Posterior vena cava (tissue), 2 donors: Measurements from ENCODE around the gene TCF7L1. TPM values are rescaled to one million over a fixed set of nuclear protein-coding genes. Genes with fewer than 3 reads are reported as not detected.
"Not testable (repeated sequence)": the region's sequence is repeated elsewhere in the genome, so short reads cannot be mapped to it uniquely, and the experiment has no call there.

ENCODE experiments used
- DNase-seq: peaks from one replicate; pipeline ENCODE4 v3.0.0-alpha.2; 2020; ENCODE audit warnings: low spot score
- intact Hi-C, 2 donors: fragments of 100-400 bp; cut with DNase I; formaldehyde crosslinking; loops; one replicate each; pipeline versions ENCODE4 v1.14.1 to v1.14.2; 2022 to 2023
- total RNA-seq, 2 donors: library from RNA; stranded (reverse); fragmentation: NEBNext Ultra II Directional; extraction: Animal tissue kit (Norgen Biotek cat#: 25700); gene quantifications; one replicate each; pipeline ENCODE4 v1.2.1, GENCODE V29; 2021
- donor health status: DM: yes; HTN: yes; CAD: no.
- donor health status: DM: yes; HTN: yes; CAD: no.

Gene TCF7L1
- total RNA-seq, 2 donors from 2014 or later: 23.1 to 25.9 TPM

- intact Hi-C loops: loop anchor here (5.0 kb wide), 1 partner anchor 235 kb away; no protein-coding TSS in a partner anchor
- DNase-seq: no peak
Measured at GRCh38 chr2:85302121-85302520, 168.9 kb downstream of the TCF7L1 start.

- DNase-seq: no peak
- intact Hi-C loops: loop anchor here (5.0 kb wide), 1 partner anchor 237 kb away; no protein-coding TSS in a partner anchor
Measured at GRCh38 chr2:85303780-85304531, 170.8 kb downstream of the TCF7L1 start.

- DNase-seq: no peak
- intact Hi-C loops: no loop called here
Measured at GRCh38 chr2:85307527-85307897, 174.3 kb downstream of the TCF7L1 start.

GRCh38 chr2:85308201-85308600 lies 175.0 kb downstream of the TCF7L1 start:
- DNase-seq: no peak
- intact Hi-C loops: no loop called here

- intact Hi-C loops: no loop called here
- DNase-seq: peak; percentile 89
Measured at GRCh38 chr2:85308896-85309555, 175.8 kb downstream of the TCF7L1 start.

GRCh38 chr2:85309699-85310321 lies 176.6 kb downstream of the TCF7L1 start:
- no peak for DNase-seq
- intact Hi-C loops: no loop called here

- intact Hi-C loops: no loop called here
- no peak for DNase-seq
Measured at GRCh38 chr2:85310330-85310729, 177.1 kb downstream of the TCF7L1 start.

- intact Hi-C loops: no loop called here
- DNase-seq: no peak
Measured at GRCh38 chr2:85312404-85312803, 179.2 kb downstream of the TCF7L1 start.

GRCh38 chr2:85314884-85315242 lies 181.7 kb downstream of the TCF7L1 start:
- DNase-seq: no peak
- intact Hi-C loops: no loop called here

- intact Hi-C loops, DNase-seq: not testable (repeated sequence)
Measured at GRCh38 chr2:85315921-85316320, 182.7 kb downstream of the TCF7L1 start.

GRCh38 chr2:85318222-85319074 lies 185.3 kb downstream of the TCF7L1 start:
- intact Hi-C loops: no loop called here
- DNase-seq: no peak

- no peak for DNase-seq
- intact Hi-C loops: no loop called here
Measured at GRCh38 chr2:85319796-85320195, 186.6 kb downstream of the TCF7L1 start.

GRCh38 chr2:85323351-85323987 lies 190.3 kb downstream of the TCF7L1 start:
- no peak for DNase-seq
- intact Hi-C loops: no loop called here

- intact Hi-C loops, DNase-seq: not testable (repeated sequence)
Measured at GRCh38 chr2:85323988-85324367, 190.8 kb downstream of the TCF7L1 start.

GRCh38 chr2:85324639-85325465 lies 191.7 kb downstream of the TCF7L1 start:
- DNase-seq: no peak
- intact Hi-C loops: no loop called here

GRCh38 chr2:85325466-85325811 lies 192.2 kb downstream of the TCF7L1 start:
- intact Hi-C loops: no loop called here
- no peak for DNase-seq

- intact Hi-C loops: no loop called here
- DNase-seq: no peak
Measured at GRCh38 chr2:85326406-85327159, 193.4 kb downstream of the TCF7L1 start.
